Measurements from ENCODE around the gene ENOX1.

ENOX1 gene

GRCh38 chr13:43335764-43336163 lies 451.0 kb downstream of the ENOX1 start:
- DNase-seq, result no peak

DNA sequence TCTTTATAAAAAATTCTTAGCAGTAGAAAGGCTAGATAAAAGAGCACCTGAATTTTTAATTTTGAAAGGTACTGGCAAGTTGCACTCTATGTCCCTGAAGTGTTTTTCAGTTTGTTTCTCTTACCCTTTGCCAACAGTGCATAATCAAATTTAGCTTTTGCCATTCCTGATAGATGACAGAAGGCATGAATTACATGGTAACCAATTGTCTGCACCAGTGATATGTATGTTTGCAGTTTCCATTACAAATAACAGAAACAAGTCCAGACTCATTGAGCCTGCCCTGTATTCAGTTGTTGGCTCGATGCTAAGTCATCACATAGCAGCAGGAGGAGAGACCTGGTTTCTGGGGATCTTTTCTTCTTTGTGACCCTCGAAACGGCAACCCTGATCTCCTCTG lies 453.6 kb downstream of the ENOX1 start:
- DNase-seq, result no peak

- peak; percentile 75 for DNase-seq
Observed at GRCh38 chr13:43331672-43332071, 455.1 kb downstream of the ENOX1 start.

GRCh38 chr13:43329702-43330101 lies 457.1 kb downstream of the ENOX1 start:
- no peak for DNase-seq

- DNase-seq, result no peak
Observed at GRCh38 chr13:43328907-43329306, 457.9 kb downstream of the ENOX1 start.

DNA sequence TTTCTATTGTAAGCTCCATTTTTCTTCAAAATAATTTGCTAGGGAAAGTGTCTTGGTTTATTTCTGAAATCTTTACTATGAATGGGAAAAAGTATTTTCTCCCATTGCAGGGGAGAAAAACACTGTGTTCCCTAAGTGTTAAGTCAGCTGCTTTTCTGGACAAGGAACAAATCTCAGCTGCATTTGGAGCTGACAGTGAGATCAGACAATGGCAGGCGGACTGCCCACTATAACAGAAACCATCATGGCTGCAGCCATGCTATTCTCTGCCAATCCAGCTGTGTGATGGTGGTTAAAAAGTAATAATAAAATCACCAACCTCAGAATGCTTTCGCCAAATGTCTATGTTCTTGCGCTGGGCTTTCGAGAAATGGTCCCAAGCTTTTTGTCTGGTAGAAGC lies 460.7 kb downstream of the ENOX1 start:
- DNase-seq, result no peak

GRCh38 chr13:43325636-43326035 lies 461.1 kb downstream of the ENOX1 start:
- DNase-seq, result no peak

DNA sequence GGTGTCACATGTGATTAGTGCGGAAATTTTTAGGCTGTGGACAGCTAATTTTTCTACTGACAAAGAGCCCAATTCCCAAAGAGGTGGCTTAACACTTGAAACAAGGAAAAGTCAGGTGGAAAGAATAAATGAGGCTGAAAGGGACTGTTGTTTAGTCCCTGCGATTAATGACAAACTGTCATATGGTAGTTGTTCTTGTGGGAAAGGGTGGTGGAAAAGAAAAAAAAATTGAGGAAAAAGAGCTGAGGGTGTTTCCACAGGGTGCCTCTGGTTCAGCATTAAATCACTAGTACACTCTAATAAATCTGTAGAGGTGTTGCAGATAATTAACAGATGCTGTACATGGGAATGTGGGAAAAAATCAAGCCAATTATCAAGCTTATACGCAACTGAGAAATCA lies 462.6 kb downstream of the ENOX1 start:
- no peak for DNase-seq

- no peak for DNase-seq
Observed at GRCh38 chr13:43319617-43320444, 466.9 kb downstream of the ENOX1 start.

DNA sequence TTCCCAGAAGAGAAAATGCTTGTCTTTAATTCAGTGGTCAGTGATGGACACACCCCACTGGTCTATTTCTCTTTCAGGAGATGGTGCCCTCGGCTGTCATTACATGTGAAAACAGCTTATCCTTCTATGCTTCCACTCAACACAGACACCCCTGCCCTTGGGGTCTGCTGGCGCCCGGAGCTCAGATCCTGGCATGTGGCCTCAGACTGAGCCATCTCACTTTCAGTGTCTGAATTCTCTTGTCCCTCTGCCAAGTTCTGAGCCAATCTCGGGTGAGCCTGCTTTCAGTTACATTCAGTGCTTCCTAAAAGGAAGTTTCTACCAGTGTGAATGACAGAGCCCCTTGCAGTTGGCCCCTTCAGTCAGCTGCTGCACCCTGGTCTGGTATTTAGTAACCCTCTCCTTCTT lies 469.8 kb downstream of the ENOX1 start:
- DNase-seq, result peak; percentile 2

- no peak for DNase-seq
Observed at GRCh38 chr13:43316281-43316680, 470.5 kb downstream of the ENOX1 start.

- DNase-seq, result no peak
Observed at GRCh38 chr13:43315522-43315921, 471.2 kb downstream of the ENOX1 start.

GRCh38 chr13:43309311-43309710 lies 477.5 kb downstream of the ENOX1 start:
- no peak for DNase-seq

GRCh38 chr13:43307921-43308433 lies 478.8 kb downstream of the ENOX1 start:
- peak; percentile 97 for DNase-seq

GRCh38 chr13:43307221-43307920 lies 479.4 kb downstream of the ENOX1 start:
- DNase-seq, result no peak

DNA sequence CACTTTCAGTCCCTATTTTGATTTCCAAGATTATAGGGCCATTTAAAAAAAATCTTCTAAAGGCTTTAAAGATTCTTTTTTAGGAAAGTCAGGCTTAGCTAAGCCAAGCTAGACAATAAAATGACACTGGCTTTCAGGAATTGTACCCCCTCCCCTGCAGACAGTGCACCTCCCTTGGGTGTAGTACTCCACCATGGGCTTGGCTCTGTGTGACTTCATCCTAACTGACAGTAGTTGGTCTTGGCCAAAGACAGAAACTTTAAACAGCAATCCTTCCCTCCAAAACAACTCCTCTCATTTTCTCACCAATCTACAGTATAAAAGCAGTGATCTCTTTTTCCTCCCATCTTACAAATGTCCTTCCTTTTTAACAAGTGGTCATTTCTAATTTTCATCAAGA lies 480.4 kb downstream of the ENOX1 start:
- no peak for DNase-seq

- no peak for DNase-seq
Observed at GRCh38 chr13:43305416-43305815, 481.4 kb downstream of the ENOX1 start.

- DNase-seq, result no peak
Observed at GRCh38 chr13:43304945-43305344, 481.8 kb downstream of the ENOX1 start.

- no peak for DNase-seq
Observed at GRCh38 chr13:43304449-43304848, 482.3 kb downstream of the ENOX1 start.

GRCh38 chr13:43303033-43303729 lies 483.6 kb downstream of the ENOX1 start:
- peak; percentile 8 for DNase-seq

DNA sequence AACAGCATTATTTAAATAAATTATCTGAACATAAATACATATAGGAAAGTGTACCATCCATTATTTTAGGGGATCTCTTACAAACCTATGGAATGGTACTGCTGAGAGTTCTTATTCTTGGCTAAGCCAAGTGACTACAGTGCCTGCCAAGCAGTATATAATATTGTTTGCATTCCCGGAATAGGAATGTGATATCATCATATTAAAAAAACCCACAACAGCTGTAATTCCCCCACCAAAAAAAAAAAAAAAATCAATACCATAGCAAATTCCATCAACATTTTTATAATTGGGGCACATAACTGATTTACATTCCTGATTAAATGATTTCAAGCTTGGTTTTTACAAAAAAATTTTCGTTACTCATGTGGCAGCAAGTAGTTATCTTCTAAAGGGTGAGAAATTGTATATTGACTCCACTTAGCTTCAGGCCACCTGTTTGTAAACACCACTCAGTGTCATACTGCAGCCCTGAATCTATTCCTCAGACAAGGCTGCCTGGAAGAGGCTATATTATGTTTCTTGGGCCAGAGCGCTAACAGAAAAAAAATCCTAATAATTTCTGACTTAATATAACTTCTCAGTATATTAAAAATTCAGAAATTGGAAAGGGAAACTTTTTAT lies 485.3 kb downstream of the ENOX1 start:
- no peak for DNase-seq

- DNase-seq, result no peak
Observed at GRCh38 chr13:43300865-43301264, 485.9 kb downstream of the ENOX1 start.

- DNase-seq, result no peak
Observed at GRCh38 chr13:43299374-43299773, 487.4 kb downstream of the ENOX1 start.

Measured in kidney glomerular epithelial cell (primary cell).